ENCODE results near the gene CERS6. TPM values are rescaled to one million over a fixed set of nuclear protein-coding genes. Genes with fewer than 3 reads are reported as not detected.

CERS6 gene
- total RNA-seq, 3 donors from 2014 or later = 14.1 to 17.2 (median 16.7) TPM

Other genes with a start within 250 kb of the CERS6 start
- 10 to 100 TPM; 24.9 to 31.9 (median 31.5) TPM for gene STK39, start 208.7 kb upstream of the CERS6 start, total RNA-seq